Chondrocyte (in vitro differentiated cells): Measurements from ENCODE around the gene TRIM31. TPM values are rescaled to one million over a fixed set of nuclear protein-coding genes. Genes with fewer than 3 reads are reported as not detected.

Experiments
- DNase-seq: peaks from one replicate; pipeline ENCODE4 v3.0.0; 2021; ENCODE audit warnings: mixed read lengths, low spot score
- H3K27ac Mint-ChIP-seq: one replicate; pipeline ENCODE4 v1.8.0; 2021; ENCODE audit warnings: mild to moderate bottlenecking, moderate library complexity, mixed read lengths; ENCODE audit not compliant: unreplicated experiment
- H3K27me3 Mint-ChIP-seq: 2 replicates; pipeline ENCODE4 v1.8.0; 2021; ENCODE audit warnings: low read depth, mixed read lengths
- H3K36me3 Mint-ChIP-seq: 2 replicates; pipeline ENCODE4 v1.8.0; 2021; ENCODE audit warnings: low read depth, mixed read lengths
- H3K4me1 Mint-ChIP-seq: 2 replicates; pipeline ENCODE4 v1.8.0; 2021; ENCODE audit warnings: low read depth, mild to moderate bottlenecking, mixed read lengths
- H3K4me3 Mint-ChIP-seq: one replicate; pipeline ENCODE4 v1.8.0; 2021; ENCODE audit warnings: mild to moderate bottlenecking, moderate library complexity, mixed read lengths; ENCODE audit not compliant: unreplicated experiment
- H3K9me3 Mint-ChIP-seq: 2 replicates; pipeline ENCODE4 v1.8.0; 2021; ENCODE audit warnings: low read depth, mixed read lengths
- CTCF ChIP-seq: fragments of 200-600 bp; sonication (generic); IDR thresholded peaks from 2 replicates; pipeline ENCODE4 v1.5.0; 2021; ENCODE audit warnings: antibody characterized with exemption, mild to moderate bottlenecking, moderate library complexity
- total RNA-seq: library from RNA; stranded (reverse); gene quantifications from 3 replicates; pipeline ENCODE4 v1.2.1, GENCODE V29; 2021

Gene TRIM31
- total RNA-seq, 1 donor from 2014 or later, result not detected

GRCh38 chr6:30152016-30152673 is 39.3 kb upstream of the TRIM31 start:
- Mint-ChIP-seq H3K36me3 (no peaks in the 10 kb centered on the region), H3K4me1 (peaks cover 38% of the 10 kb centered on the region), H3K27ac (no peak overlapping the region), H3K9me3 (no peaks in the 10 kb centered on the region), H3K4me3 (no peak overlapping the region), H3K27me3 (no peaks in the 10 kb centered on the region)
- DNase-seq, result no peak
- no peak for TF ChIP-seq CTCF

GRCh38 chr6:30151580-30151979 is 38.7 kb upstream of the TRIM31 start:
- DNase-seq, result no peak
- TF ChIP-seq CTCF, result no peak
- peaks cover 37% of the 10 kb centered on the region for H3K4me1 Mint-ChIP-seq
- no peak overlapping the region for H3K4me3 Mint-ChIP-seq
- no peaks in the 10 kb centered on the region for H3K9me3 Mint-ChIP-seq
- H3K27me3 Mint-ChIP-seq, result no peaks in the 10 kb centered on the region
- H3K36me3 Mint-ChIP-seq, result no peaks in the 10 kb centered on the region
- H3K27ac Mint-ChIP-seq, result no peak overlapping the region

GRCh38 chr6:30150671-30151395 is 37.9 kb upstream of the TRIM31 start:
- Mint-ChIP-seq H3K27me3 (peaks cover under 1% of the 10 kb centered on the region), H3K9me3 (no peaks in the 10 kb centered on the region), H3K36me3 (no peaks in the 10 kb centered on the region), H3K4me1 (peaks cover 30% of the 10 kb centered on the region), H3K27ac (no peak overlapping the region), H3K4me3 (no peak overlapping the region)
- no peak for DNase-seq
- no peak for TF ChIP-seq CTCF

- Mint-ChIP-seq H3K4me1 (peaks cover 21% of the 10 kb centered on the region), H3K4me3 (no peak overlapping the region), H3K9me3 (no peaks in the 10 kb centered on the region), H3K27me3 (peaks cover 8% of the 10 kb centered on the region), H3K27ac (peak overlapping the region; percentile 27), H3K36me3 (no peaks in the 10 kb centered on the region)
- TF ChIP-seq CTCF, result no peak
- no peak for DNase-seq
Measured at GRCh38 chr6:30149858-30150550, 37.1 kb upstream of the TRIM31 start.

- no peak for DNase-seq
- Mint-ChIP-seq H3K27ac (no peak overlapping the region), H3K9me3 (no peaks in the 10 kb centered on the region), H3K36me3 (no peaks in the 10 kb centered on the region), H3K4me1 (peaks cover 14% of the 10 kb centered on the region), H3K27me3 (peaks cover 15% of the 10 kb centered on the region), H3K4me3 (no peak overlapping the region)
- peak; percentile 55 for TF ChIP-seq CTCF
Measured at GRCh38 chr6:30149234-30149633, 36.3 kb upstream of the TRIM31 start.
